ENCODE results near the gene IPMK.

- no peak for TF ChIP-seq PATZ1 (CRISPR knock-in tag; IDR thresholded peaks at IDR 0.05; ENCODE audit: borderline replicate concordance)
- no peak for TF ChIP-seq CSDC2 (CRISPR knock-in tag; IDR thresholded peaks at IDR 0.05)
- TF ChIP-seq CSRNP3 (CRISPR knock-in tag; IDR thresholded peaks at IDR 0.05): no peak
- no peak for TF ChIP-seq TSHZ2 (CRISPR knock-in tag; IDR thresholded peaks at IDR 0.05)
- no peak for TF ChIP-seq ZFP30 (CRISPR knock-in tag; IDR thresholded peaks at IDR 0.05)
- no peak for TF ChIP-seq BACH2 (CRISPR knock-in tag; IDR thresholded peaks at IDR 0.05; ENCODE audit: borderline replicate concordance)
- no peak for TF ChIP-seq ARNTL (CRISPR knock-in tag; IDR thresholded peaks at IDR 0.05; ENCODE audit: borderline replicate concordance, low read depth)
- TF ChIP-seq TOX (CRISPR knock-in tag; IDR thresholded peaks at IDR 0.05; ENCODE audit: borderline replicate concordance): no peak
- TF ChIP-seq ZNF70 (CRISPR knock-in tag; IDR thresholded peaks at IDR 0.05): no peak
- no peak for TF ChIP-seq TCF4 (CRISPR knock-in tag; IDR thresholded peaks at IDR 0.05; ENCODE audit: borderline replicate concordance)
- no peak for TF ChIP-seq POU6F1 (CRISPR knock-in tag; IDR thresholded peaks at IDR 0.05; ENCODE audit: borderline replicate concordance, low read depth)
- no peak for TF ChIP-seq ZFP3 (CRISPR knock-in tag; IDR thresholded peaks at IDR 0.05)
- TF ChIP-seq SNAI2 (CRISPR knock-in tag; IDR thresholded peaks at IDR 0.05): no peak
- no peak for TF ChIP-seq ZNF8 (CRISPR knock-in tag; IDR thresholded peaks at IDR 0.05)
Measured at GRCh38 chr10:58178811-58179210, 88.9 kb downstream of the IPMK start.
